ENCODE measurements around the gene ADAMTS2.

The ADAMTS2 gene

DNA sequence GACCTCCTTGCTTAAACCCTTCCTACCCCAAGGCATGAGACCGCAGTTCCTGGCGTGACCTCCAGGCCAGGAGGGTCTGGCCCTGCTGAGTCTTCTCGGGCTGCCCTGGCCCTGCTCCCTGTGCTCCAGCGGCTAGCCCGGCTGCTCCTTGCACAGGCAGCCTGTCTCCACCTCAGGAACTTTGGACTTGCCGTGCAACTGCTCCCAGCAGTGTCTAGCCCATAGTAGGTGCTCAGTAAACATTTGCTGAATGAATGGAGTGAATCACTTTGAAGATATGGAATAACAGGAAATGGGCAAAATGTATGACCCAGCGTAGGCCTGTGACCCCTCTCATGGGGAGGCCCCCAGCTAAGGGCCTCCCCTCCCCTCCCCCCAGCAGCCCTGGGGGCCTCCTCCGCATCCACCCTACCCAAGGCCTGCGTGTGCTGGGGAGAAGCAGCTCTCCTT lies 158.0 kb downstream of the ADAMTS2 start:
- no peak for DNase-seq

DNA sequence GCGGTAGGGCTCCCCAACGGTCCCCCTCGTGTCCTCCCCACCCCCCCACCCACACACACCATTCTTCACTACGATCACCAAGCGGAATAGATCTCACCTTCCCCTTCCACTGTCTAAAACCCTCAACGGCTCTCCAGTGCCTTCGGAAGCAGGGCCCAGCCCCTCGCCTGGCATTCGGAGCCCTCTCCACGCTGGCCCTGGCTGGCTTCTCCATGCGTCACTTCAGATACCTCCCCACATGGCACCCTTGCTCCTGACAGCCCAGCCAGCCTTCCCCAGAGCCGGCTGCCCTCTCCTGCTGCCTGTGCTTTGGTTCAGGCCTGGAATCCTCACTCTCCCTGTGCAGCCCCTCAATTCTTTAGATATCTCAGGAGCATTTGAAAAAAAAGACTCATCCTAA lies 158.5 kb downstream of the ADAMTS2 start:
- DNase-seq, result no peak

DNA sequence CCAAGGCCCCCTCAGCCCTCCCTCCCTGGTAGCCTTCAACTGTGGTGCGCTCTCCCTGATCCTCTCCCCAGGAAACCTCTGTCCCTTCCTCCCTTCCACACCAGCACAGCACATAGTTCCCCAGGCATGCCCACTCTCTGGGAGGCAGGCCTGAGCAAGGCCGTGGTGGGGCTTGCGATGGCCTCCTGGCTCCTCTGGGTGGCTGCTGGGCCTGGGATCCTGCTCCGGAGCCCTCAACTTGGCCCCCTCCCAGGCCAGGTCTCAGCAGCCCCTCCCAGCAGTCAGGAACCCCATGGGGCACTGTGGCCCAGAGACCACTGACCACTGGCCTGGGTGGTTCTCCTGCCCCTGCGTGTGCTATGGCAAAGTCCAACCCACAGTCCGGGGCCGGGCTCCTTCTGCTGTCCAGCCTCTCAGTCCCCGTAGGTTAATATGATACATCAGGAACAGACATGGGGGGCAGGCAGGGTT lies 159.3 kb downstream of the ADAMTS2 start:
- no peak for DNase-seq

DNA sequence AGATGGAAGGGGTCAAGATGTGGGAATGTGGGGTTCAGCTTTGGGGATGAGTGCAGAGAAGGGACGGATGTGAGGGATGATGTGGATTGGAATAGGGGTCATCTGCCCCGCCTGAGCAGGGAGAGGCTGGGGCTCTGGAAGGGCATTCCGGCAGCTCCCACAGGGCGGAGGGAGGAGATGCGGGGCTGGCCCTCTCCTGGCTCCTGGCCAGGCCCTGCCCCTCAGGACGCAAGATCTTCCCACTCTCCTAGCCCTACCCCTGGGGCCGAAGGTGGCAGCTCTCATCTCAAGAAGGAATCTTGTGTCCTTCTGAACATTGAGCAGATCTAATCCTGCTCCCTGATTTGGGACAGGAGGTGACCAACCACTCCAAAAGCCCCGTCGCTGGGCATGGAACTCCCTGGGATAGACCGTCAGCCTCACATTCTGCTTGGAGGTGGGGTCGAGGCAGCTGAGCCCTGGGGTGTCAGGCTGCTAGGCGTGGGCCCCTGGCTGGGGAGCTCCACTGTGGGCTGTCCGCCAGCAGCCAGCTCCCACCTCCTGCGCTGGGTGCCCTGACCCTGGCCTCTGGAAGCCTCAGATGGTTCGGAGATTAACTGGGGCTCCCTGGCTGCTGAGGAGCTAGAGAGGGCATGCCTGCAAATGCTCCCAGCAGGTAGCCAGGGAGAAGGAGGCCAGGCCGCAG lies 159.9 kb downstream of the ADAMTS2 start:
- DNase-seq, result no peak

DNA sequence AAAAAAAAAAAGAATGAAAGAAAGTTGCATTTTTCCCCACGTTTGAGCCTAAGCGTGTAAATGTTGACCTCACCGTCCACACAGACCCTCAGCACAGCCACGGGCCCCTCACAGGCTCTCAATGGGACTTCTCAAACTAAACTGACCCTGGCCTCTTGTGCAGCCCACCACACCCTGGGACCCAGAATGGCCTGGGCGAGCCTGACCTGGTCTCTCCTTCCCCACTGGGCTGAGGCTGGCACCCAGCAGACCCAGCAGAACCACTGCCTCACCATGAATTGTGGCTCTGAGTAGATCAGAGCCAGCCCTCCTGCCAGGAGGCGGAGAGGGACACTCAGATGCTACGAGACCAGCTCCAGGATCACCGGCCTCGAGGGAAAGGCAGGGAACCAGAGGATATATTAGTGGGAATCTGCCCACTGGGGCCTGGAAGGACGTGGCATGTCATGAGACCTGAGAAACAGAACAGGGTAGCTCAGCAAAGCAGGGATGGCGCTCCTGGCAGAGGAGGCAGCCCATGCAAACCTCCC lies 160.7 kb downstream of the ADAMTS2 start:
- DNase-seq, result no peak

DNA sequence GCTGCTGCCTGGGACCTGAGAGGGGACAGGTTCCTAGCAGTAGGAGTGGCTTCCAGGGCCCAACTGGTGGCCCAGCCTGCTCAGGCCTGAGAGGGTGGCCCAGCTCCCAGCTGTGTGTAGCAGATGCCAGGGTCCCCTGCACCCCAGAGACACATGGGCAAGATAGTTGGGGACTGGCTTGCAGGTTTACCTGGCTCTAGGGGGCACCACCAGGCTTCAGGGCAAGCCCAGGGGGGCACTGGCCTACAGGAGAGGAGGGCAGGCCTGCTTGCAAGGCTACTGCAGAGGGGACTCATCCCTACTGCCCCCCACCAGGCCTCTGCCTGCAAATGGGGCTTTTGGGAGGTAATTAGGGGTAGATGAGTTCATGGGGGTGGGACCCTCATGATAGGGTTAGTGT lies 161.8 kb downstream of the ADAMTS2 start:
- DNase-seq, result no peak

DNA sequence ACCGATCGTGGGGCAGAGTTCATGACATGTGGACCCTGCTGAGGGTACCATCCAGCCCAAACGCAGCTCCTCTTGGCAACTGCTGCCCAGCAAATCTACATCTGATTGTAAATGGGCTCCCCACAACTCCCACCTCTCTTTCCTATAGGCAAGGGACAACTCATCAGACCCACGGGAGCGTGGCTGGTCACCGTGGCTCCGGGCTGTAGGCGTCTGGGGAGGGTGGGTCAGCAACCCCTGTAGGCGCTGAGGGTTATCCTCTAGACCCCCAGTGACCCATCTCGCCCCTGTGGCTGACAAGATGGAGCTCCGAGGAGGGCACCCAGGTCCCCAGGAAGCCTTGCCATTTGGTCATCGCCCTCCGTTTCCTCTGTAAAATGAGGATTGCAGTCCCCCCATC lies 162.7 kb downstream of the ADAMTS2 start:
- no peak for DNase-seq

DNA sequence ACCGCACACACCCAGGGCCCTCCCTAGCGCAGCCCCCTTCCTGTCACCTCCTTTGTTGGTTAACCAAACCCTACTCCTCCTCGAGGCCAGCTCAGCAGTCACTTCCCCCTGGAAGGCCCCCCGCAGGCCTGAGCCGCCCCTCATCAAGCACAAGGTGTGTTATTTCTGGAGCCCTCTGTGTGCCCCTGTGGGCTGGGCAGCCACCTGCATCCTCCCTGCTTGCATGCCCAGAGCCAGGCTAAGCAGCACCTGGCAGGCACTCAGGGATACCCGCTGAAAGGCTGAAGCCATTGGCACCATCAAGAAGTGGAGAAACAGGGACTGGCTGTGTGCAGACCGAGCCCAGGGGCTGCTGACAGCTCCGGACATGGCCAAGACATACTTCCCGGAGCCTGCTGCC lies 163.3 kb downstream of the ADAMTS2 start:
- DNase-seq, result no peak

DNA sequence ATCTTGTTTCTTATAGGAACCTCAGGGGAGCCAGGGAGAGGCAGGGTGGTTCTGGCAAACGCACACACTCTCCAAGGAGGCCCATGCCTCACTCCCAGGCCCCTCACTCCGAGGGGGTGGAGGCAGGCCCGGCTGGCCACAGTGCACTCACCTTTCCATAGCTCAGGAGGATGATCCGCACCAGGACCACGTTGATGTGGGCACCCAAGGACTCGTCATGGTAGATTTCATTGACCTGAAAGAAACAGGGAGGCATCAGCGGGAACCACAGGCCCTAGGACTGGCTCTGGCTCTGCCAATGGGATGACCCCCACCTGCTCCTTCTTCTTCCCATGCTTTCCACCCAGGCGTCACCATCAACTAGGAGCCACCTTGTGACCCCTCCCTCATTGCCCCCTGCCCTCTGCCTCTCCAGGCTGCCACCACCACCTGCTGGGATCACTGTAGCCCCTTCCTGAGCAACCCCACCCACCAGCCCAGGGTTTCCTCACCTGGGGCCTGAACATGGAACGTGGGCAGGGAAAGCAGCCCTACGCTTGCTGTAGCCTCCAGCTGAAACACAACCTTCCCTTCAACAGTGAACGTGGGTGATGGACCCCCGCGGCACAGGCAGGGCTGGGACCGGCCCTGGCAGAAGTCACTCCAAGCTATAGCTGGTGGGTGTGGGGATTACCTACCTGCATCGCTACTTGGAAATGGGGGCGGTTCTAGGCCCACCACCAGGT lies 164.2 kb downstream of the ADAMTS2 start:
- no peak for DNase-seq

DNA sequence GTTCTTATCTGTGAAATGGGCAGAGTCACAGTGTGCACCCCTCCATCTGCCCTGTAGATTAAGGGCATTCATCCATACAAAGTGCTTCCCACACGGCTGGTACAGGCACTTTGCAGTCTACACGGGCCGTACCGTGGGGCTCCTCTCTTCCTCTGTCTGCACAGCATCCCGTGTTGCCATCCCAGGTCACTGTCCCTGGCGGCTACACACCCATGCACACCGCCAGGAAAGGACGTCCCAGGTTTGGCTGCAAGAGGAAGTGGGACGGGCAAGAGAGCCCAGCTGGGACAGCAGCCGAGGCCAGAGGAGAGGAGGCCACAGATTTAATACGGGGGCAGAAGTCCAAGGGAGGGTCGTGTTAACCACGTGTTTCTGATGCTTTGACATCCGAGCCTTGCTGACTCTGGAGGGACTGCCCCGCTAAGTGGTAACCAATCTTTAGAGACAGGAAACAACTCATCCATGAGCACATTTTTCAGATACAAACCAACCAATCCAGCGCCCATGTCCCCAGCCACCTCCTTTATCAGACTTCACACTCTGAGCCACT lies 165.1 kb downstream of the ADAMTS2 start:
- DNase-seq, result no peak

DNA sequence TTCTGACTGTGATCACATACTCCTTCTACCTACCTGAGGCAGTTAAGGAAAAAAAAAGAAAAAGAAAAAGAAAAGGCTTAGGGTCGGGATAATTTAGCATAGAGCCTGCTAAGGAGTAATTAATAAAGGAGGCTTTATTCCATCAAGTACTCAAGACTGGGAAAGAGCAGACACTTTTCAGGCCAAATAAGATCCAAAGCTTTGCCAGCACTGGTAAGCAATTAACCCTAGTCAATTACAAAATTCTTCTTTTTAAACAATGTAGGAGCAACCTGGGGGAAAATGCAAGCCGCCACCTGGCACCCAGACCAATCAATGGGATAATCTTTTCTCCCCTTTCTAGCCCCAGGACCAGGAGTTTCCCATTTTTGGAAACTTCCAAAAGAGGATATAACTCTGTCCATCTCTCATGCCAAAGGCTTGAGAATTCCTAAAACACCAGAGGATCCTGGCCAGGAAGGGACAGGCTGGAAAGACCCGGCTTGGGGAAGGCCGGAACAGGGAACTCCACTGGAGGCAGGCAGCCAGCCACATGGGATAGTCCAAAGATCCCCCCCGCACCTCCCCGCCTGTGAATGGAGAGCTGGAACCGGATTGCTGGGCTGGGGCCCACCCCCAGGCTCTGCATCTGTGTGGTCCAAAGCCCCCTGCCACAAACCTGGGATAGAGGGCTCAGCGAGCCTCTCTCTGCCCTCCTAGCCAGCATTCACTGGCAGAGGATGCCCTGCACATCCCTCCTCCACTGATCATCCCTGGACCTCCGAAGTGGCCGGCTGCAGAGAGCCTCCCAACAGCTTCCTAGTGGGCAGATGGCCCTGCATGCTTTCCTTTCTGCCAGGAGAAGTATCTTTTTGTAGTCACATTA lies 167.3 kb downstream of the ADAMTS2 start:
- no peak for DNase-seq

DNA sequence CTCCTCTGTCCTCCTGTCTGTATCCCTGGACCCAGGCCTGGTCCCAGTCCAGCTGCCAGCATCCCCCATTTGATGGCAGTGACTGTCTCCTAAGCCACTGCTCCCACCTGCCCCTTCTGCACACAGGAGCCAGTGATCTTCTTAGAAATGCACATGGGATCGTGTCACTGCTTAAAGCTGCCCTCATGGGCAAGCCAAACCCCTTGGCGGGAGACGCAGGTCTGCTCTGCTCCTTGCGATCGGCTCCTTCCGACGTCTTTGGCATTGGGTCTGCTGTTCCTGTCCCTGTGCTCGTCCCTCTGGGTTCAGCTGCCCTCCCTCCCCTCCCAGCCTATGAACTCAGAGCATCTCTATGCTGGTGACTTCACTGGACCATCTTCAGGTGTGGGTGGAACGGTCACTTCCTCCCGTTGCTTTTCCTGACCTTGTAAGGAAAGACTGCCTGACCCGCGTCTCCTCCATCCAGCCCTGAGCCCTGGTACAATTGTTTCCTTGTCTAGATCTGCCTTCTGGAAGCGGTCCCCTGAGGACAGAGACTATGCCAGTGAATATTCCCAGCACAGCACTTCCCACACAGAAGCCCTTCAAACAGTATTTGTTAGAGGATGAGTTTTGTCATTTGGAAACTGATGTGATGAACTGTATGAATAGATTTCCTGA lies 168.6 kb downstream of the ADAMTS2 start:
- DNase-seq, result no peak

DNA sequence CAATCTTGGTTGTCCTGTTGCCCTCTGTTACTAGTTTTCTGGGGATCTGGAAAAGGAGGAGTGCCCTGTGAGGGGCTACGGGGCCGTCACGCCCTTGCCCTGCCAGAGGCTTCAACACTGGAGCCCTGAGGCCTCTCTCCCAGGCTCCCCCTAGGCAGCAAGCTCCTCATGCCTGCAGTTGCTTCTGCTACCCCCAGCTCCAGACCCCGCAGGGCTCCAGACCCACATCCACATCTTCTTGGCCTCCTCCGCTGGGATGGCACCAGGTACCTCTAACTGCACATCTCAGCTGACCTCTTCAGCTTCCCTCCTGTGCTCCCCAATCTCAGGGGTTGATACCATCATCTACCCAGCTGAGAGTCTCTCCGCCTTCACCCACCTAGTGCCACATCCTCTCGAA lies 169.1 kb downstream of the ADAMTS2 start:
- DNase-seq, result no peak

DNA sequence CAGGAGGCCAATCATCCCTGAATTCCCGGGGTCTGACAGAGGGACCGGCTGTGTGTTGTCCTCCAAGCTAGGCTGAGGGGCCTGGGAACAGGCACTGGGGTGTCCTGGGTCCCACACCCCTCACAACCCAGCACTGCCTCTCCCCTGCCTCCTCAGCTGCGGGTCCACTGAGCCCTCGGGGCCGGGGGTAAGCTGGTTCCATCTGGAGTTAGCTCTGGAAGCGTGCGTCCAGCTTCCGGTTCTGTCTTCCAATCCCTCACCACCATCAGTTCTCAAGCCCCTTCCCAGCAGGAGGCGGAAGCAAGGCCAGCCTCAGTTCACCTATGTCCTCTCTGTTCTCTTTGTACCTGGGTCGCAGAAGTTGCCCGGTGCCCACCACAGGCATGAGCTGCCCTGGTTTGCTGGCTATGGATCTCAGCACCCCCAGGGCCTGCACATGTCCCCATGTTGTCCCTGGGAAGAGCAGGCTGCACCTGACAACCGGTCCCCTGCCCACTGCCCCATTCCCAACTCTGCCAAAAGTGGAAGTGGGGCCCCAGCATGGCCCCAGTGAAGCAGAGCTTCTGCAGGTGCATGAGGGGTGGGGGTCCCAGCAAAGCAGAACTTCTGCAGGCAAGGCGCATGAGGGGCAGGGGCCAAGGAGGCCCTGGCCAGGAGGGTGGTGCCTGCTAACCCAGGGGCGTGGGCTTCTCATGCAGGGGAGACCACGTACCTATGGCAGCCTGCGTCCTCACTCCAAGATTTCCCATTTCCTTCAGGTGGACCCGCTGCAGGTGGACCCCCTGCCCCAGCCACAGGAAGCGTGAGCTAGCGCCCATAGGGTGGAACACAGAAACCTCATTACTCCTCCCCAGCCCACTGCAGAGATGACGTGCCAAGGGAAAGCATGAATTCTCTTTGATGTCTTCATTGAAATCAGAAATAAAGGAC lies 173.2 kb downstream of the ADAMTS2 start:
- no peak for DNase-seq

DNA sequence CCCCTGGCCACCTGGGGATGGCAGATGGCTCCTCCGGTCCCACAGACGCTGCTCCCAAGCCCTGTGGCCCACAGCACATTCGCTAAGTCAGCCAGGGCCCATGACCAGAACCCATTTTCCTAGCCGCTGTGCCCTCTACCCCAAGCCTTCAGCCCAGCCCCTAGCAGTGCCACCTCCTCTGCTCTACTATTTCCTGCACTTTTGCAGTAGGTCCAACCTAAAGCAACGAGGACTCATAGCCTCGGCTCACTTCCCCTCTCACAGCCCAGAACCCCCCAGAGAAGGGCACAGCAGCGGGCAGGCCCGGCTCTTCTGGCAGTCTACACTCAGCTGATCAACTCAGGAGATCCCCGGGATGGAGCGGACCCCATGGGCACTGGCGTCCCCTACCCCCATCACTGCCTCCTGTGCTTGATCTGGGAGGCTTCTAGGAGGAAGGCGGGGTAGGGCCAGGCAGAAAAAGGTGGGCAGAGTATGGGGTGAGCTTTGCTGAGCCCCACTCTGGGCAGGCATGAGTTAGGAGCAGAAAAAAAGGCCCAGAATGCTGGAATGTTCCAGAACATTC lies 173.9 kb downstream of the ADAMTS2 start:
- DNase-seq, result no peak

DNA sequence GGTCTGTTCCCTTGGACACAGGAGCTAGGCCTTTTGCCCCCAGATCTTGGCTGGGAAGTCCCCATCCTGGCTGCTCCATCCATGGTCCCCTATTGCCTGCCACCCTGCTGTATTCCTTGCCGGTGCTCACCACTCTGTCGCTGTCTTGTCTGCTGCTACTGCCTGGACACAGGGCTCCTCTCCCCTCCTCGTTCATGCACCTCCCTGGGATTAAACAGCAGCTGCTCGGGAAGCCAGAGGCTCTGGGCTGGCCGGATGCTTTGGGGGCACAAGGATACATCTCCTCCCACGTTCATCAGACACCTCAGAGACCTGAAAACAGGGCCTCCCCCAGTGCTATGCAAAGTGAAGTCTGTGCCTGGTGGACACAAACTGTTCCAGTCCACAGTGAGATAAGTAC lies 174.7 kb downstream of the ADAMTS2 start:
- DNase-seq, result no peak

DNA sequence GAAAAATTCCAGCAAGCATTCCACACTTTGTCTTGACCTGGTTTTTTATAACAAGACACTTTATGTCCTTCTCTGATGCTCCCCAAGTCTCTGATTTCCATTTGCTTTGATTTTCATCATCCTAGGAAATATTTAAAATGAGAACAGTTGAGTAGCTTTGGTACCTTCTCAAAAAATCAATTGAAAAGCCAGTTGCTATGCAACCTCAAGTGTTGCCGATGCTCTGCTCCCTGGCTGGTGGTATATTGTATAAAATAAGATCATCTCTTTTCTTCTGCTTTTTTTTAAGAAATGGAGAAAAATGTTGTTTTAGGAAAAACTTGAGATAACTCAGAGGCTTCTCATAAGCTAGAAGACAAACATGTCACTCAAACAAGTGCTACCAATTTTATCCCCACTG lies 175.4 kb downstream of the ADAMTS2 start:
- no peak for DNase-seq

DNA sequence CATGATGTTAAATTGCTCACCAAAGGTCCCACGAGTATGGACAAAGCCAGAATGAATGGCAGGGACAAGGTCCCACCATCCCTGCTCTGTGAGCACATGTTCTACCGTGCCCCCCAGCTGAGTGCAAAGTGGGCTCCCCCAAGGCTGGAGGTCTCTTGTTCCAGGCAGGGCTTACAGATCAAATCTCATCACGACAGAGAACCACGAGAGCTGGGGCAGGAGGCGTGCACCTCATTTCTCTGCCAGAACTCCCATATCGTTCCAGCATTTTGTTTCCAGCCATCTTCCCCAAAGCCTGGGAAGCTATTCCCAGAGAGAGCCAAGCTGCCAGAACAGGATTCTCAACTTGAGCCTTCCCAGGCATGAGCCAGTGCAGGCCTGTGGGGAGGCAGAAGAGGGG lies 176.6 kb downstream of the ADAMTS2 start:
- peak; percentile 3 for DNase-seq

DNA sequence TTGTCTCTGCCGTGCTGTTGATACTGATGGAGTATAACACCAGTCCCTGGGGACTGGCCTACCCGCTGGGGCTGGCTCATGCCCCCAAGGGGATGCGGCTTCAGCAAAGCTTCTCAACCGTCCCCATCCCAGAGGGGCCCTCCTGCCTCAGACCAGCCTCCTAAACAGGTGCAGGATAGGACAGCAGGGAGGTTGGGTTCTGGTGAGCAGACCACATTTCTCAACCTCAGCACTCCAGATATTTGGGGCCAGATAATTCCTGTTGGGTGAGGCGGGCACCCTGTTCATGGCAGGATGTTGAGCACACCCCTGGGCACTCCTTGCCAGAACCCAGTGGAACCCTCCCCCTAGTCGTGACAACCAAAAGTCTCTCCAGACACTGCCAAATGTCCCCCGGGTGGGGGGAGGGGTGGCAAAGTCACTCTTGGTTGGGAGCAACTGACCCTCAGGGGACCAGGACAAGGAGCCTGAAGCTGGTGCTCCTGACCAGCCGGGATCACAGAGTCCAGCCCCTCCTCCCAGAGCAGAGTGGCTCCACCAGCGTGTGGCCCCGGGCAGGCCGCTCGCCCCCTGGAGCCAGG lies 177.3 kb downstream of the ADAMTS2 start:
- DNase-seq, result peak; percentile 4

Measured in activated naive CD4-positive, alpha-beta T cell treated with anti-CD3 and anti-CD28 coated beads, Interleukin-2, amount 50 U/mL, for 16 hours (primary cell).